CD4-positive, alpha-beta T cell treated with Interleukin-21 for 1 hour (primary cell): ENCODE data around the gene NCR3LG1.
A peak's percentile ranks its signal among the peaks of the same experiment; 100 is the strongest.

Experiments used
- DNase-seq: peaks from one replicate; pipeline ENCODE4 v3.0.0-alpha.2; 2020

NCR3LG1 gene, protein sequence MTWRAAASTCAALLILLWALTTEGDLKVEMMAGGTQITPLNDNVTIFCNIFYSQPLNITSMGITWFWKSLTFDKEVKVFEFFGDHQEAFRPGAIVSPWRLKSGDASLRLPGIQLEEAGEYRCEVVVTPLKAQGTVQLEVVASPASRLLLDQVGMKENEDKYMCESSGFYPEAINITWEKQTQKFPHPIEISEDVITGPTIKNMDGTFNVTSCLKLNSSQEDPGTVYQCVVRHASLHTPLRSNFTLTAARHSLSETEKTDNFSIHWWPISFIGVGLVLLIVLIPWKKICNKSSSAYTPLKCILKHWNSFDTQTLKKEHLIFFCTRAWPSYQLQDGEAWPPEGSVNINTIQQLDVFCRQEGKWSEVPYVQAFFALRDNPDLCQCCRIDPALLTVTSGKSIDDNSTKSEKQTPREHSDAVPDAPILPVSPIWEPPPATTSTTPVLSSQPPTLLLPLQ

DNA sequence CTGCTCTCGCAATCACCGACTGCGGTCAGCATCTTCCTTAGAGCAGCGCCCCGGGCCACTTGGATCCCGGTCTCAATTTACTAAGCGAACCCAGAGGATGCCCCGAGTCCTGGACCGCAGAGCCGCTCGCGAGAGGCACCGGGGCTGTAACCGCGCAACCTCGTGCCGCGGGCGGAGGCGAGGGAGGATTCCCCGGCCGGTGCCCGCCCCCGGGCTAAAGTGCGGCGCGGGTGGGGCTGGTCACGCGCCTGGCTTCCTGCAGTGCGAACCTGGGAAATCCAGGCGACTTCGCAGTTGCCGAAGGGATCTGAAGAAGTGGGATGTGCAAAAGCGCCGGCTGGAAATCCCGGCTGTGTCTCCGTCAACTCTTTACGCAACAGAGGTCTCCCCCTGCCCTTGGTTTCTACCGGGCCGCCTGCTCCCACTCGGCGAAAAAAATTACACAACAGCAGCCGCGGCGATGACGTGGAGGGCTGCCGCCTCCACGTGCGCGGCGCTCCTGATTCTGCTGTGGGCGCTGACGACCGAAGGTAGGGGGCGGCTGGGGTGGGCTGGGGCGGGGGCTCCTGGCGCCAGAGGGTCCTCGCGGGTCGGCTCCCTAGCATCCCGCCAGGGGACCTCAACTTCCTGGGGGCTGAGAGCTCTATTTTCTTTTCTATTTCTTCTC, at the start of gene NCR3LG1:
TSS of gene NCR3LG1 (plus strand) at position 291 of the 667 bp plus-strand sequence. CDS start at position 461, 170 bp downstream.
- DNase-seq, result peak; percentile 70

DNA sequence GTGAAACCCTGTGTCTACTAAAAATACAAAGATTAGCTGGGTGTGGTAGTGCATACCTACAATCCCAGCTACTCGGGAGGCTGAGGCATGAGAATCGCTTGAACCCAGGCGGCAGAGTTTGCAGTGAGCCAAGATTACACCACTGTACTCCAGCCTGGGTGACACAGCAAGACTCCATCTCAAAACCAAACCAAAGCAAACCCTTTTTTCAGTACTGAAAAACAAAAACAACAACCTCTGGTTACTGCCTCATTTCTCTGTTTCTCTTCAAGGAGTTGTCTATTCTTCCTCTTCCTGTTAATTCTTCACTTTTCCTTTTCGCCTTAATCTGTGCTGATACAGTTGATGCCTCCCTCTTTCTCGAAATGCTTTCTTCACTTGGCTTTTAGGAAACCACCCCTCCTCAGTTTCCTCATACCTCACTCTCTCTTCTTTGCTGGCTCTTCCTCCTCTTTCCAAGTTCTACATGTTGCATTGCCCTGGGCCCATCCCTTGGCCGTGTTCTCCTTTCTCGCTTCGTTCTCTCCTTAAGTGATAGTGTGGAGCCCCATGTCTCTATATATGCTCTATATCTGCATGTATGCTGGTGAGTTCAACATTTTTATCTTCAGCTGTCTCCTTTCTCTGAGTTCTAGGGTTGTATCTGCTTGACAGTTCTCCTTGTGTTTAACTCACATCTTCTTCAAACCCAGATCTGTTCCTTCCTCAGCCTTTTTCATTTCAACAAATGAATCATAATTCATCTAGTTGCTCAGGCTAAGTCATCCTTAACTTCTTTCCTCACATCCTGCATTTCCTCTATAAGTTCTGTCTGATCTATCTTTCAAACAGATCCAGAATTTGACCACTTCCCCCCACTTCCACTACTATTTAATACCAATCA, 38.0 kb upstream of the NCR3LG1 start:
- DNase-seq, result no peak

GRCh38 chr11:17314232-17314547, 37.4 kb upstream of the NCR3LG1 start:
- DNase-seq, result no peak

- no peak for DNase-seq
Observed at GRCh38 chr11:17314904-17315426, 36.6 kb upstream of the NCR3LG1 start.

- no peak for DNase-seq
Observed at GRCh38 chr11:17328871-17329494, 22.6 kb upstream of the NCR3LG1 start.

DNA sequence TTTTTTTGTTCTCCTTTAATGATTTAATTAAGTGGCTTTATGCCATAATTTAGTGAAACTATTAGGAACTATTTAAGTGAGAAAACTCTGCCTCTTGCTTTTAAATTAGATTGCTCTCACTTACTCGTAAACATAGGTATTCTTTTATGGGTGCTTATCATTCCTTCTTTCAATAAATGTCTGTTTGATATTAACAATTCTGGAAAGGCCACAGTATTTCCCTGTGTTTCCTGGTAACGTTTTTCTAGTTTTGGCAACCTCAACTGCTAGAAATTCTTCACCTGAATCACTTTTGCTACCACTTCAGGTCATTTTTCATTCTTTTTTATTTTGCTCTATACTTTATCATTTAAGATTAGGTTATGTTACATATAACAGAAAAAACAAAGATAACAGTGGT, 19.9 kb upstream of the NCR3LG1 start:
- no peak for DNase-seq

DNA sequence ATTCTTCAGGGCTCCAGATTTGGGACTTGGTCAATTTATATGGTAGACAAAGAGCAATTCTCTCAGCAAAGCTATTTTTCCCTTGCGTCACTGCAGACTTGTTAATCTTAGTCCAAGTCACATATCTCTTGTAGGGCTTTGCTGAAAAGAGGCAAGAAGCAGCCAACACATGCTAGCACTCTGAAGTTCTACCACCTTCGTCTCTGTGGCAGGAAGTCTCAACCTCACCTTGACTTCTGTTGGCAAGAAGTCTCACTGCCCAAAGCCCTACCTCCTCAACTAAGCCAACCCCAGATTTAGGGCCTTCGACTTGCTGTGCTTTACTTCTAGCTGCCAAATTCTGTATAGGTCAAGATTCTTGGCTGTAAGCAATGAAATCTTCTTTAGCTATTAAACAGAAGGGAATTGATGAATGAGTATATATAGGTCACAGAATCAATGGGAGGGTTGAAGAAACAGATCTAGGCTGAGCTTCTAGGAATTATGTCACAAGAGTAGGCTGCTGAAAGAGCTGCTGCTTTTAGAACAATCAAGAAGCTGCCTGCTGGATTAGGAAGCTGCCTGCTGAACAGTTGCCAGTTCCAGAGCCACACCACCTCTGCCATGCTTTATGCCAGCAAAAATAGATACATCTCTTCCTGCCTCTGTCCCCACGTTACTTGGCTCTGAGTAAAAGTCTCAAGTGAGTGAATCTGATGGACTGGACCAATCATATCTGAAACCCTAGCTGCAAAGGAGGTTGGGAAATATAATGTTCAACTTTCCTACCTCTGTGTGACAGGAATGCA, 17.6 kb upstream of the NCR3LG1 start:
- DNase-seq, result peak; percentile 21

- DNase-seq, result no peak
Observed at GRCh38 chr11:17343257-17343656, 8.3 kb upstream of the NCR3LG1 start.

DNA sequence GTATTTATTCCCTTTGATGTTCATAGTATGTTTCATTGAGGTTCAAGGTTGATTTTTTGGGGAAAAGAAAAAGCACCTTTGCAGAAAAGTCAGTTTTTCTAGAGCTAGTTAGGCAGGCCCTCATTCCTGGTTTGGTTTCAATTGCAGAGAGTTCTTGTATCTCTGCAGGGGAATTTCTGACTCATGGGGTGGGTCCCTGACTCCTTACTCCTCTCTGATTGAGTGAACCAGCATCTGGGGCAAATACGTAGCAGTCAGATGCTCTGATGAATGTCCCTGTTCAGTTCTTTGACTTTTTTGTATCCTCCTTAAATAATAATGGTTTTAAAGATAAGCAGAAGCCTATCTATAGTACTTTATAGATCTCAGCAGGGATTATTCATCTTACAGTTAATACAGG, 7.7 kb upstream of the NCR3LG1 start:
- DNase-seq, result no peak

DNA sequence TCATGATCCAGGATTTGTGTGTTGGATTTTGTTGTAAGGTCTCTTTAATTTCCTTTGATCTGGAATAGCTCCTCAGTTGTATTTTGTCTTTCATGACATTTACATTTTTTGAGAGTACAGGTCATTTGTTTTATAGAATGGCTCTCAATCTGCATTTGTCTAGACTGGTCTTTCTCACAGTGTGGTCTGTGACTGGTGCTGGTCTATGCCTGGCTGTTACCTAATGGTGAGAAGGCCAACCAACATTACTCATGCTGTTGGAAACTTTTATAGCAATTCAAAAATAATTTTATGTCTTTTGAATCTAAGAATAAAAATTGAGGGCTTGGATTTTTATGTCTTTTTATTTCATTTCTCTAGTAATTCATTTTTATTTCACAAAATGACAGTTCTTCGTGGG, 3.9 kb upstream of the NCR3LG1 start:
- no peak for DNase-seq

- DNase-seq, result no peak
Observed at GRCh38 chr11:17350455-17351171, 987 bp upstream of the NCR3LG1 start.

DNA sequence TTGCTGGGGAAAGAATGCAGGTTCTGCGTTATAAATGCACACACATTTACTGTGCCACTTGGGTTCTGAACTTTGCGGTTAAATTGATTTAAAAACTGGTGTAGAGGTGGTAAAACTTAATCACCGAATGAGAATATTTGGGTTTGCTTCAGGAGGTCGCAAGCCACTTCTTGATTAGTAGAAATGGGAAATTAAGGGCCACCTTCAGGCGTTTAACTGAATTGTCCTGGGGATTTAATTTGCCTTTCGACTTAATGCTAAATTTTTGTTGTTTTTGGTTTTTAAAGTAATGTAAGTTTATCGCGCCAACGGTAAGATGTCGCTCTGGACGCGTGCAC, 459 bp upstream of the NCR3LG1 start:
- DNase-seq, result no peak

DNA sequence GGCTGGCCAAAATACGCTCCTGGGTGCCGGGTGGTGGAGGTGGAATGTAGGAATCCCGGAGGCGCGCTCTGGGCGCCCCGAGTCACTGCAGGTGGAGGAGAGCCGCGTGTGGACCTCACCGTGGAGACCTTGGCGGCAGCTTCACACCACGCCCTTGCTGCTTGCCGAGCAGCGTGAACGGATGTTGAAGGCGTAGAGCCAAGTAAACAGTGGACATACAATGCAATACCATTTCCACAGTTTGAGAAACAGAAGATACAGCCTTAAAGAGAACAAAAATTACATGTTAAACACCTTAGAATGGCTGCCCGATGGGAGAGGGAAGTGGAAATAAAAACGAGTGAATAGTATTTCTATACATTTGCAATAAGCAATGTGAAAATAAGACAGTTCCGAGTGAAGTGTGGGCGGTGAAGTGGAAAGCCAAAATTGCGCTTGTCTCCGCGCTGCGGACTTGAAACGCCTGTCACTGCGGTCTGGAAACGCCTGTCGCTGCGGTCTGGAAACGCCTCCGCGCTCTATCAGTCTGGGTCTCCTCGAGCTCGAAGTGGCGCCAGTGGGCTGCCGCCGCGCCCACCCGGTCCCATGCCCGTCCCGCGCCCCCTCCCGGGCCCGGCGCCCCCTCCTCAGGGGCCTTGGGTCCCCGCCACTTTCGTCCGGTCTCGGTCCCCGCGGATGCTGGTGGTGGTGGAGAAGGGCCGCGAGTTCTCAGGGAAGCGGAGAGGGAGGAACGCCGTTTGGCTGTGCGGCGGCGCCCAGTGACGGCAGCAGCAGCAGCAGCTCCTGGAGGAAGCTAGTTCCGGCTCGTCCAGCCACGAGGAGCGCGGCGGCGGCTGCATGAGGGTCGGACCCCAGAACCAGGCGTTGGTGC, 1.6 kb downstream of the NCR3LG1 start:
- peak; percentile 48 for DNase-seq

DNA sequence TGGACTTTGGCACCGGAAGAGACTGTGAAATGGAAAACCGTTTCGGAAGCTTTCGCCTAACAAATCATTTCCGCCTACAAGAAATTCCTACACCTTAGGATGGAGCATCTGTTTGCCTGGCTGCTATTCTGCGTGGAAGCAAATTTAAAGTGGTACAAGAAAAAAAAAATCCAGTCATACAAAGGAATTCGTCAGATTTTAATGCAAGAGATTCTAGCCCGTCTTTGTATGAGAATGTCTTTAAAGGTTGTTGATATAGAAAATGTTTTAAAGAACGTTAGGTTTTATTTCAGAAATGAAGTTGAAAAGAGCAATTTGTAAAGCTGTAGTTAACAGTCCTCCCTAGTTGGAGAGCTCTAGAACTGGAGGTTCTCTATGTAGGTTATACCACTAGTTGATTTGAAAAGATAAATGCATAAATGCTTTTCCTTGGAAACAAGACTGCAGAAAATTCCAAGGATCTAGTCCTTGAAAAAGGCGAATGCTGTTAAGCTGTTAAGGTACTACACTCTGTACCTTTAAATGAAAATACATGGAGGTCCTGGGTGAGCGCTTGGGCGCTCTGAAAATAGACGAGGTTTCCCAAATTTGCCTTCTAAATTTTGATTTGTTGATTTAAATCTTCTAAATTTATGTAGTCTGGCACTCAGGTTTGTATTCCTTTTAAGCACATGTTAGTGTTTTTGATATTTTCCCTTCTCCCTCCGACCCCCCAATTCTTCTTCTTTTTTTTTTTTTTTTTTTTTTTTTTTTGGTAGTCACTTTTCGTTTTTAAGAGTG, 2.4 kb downstream of the NCR3LG1 start:
- DNase-seq, result peak; percentile 1

- peak; percentile 79 for DNase-seq
Observed at GRCh38 chr11:17354601-17354991, 3.0 kb downstream of the NCR3LG1 start.

GRCh38 chr11:17366495-17366894, 14.9 kb downstream of the NCR3LG1 start:
- DNase-seq, result no peak

- DNase-seq, result no peak
Observed at GRCh38 chr11:17368551-17368950, 17.0 kb downstream of the NCR3LG1 start.

GRCh38 chr11:17369094-17369493, 17.5 kb downstream of the NCR3LG1 start:
- DNase-seq, result no peak

- DNase-seq, result no peak
Observed at GRCh38 chr11:17369684-17370243, 18.2 kb downstream of the NCR3LG1 start.
